C4-2B (cell line): Measurements from ENCODE around the gene AKR1B1.

Experiments
- H3K27ac ChIP-seq: fragments of 450-650 bp; 2 replicates; pipeline ENCODE4 v1.5.1; 2017
- CTCF ChIP-seq: fragments of 450-650 bp; conservative IDR thresholded peaks from 2 replicates; pipeline ENCODE4 v1.5.1; 2017; ENCODE audit warnings: mild to moderate bottlenecking
- ZFX ChIP-seq: fragments of 450-650 bp; IDR thresholded peaks from 2 replicates; pipeline ENCODE4 v1.6.1; 2017

AKR1B1 gene

GRCh38 chr7:134458806-134459698, at the start of gene AKR1B1:
AKR1B1 (minus strand) TSS chr7:134459100; CDS start chr7:134459062, 38 bp downstream.
- no peak within 1 kb of the TSS for H3K27ac ChIP-seq
- TF ChIP-seq CTCF = no peak
- no peak for TF ChIP-seq ZFX

- H3K27ac ChIP-seq = no peak overlapping the region
- TF ChIP-seq ZFX = no peak
- TF ChIP-seq CTCF = no peak
These were observed 47.0 kb upstream of the AKR1B1 start for GRCh38 chr7:134505856-134506255.

GRCh38 chr7:134504660-134505164, 45.8 kb upstream of the AKR1B1 start:
- no peak for TF ChIP-seq ZFX
- no peak overlapping the region for H3K27ac ChIP-seq

- H3K27ac ChIP-seq = no peak overlapping the region
- TF ChIP-seq ZFX (no peak), CTCF (no peak)
These were observed 43.8 kb upstream of the AKR1B1 start for GRCh38 chr7:134502463-134503371.

- H3K27ac ChIP-seq = no peak overlapping the region
- TF ChIP-seq ZFX = no peak
- TF ChIP-seq CTCF = no peak
These were observed 42.1 kb upstream of the AKR1B1 start for GRCh38 chr7:134500982-134501381.

GRCh38 chr7:134500406-134500805, 41.5 kb upstream of the AKR1B1 start:
- H3K27ac ChIP-seq = no peak overlapping the region
- TF ChIP-seq ZFX (no peak), CTCF (no peak)

- no peak for TF ChIP-seq CTCF
- TF ChIP-seq ZFX = no peak
- no peak overlapping the region for H3K27ac ChIP-seq
These were observed 36.6 kb upstream of the AKR1B1 start for GRCh38 chr7:134495546-134495945.
